GM12865 (cell line): ENCODE results near the gene TPCN2.

Source experiments
- DNase-seq: peaks from one replicate; pipeline ENCODE4 v3.0.0; 2010; ENCODE audit warnings: low read depth
- H3K4me3 ChIP-seq: 2 replicates; pipeline ENCODE4 v1.5.1; 2011; ENCODE audit warnings: mild to moderate bottlenecking, low read depth, low read length, control low read depth
- CTCF ChIP-seq: IDR thresholded peaks from 2 replicates; pipeline ENCODE4 v1.5.1; 2011; ENCODE audit warnings: low read length, control low read depth, low read depth, inconsistent platforms; ENCODE audit not compliant: insufficient read depth; ENCODE audit errors: missing control alignments

TPCN2 gene

DNA sequence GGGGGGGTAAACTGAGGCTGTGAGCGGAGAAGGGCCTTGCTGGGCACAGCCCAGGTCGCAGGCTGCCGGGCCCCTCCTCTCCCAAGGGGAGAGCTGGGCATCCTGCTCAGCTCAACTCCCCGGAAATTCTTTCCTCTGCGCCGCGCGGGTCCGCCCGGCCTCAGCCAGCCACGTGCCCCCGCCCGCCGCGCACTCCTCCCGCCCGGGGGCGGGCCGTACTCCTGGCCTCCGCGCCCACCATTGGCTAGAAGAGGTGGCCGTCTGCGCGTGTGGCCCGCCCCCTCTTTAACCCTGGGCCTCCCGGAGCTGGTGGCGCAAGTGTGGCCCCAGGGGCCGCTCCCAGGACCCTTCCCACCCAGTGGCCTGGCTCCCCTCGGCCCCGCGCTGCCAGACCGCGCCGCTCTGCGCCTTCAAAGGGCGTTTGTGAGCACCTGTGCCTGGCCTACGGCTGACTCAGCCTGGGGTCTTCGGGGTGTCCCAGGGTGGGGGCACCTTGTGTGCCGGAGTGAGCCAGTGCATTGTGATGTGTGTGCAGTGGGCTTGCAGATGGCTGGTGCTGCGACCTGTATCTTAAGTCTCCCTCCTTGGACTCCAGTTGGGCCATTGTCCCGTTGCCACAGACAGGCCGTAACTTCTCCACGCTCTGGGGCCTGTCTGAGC is 37.6 kb upstream of the TPCN2 start:
- DNase-seq: no peak
- H3K4me3 ChIP-seq: no peak overlapping the region
- no peak for TF ChIP-seq CTCF

GRCh38 chr11:69011624-69012091 is 37.1 kb upstream of the TPCN2 start:
- TF ChIP-seq CTCF: no peak
- no peak overlapping the region for H3K4me3 ChIP-seq

GRCh38 chr11:69012092-69013008 is 36.4 kb upstream of the TPCN2 start:
- TF ChIP-seq CTCF: no peak
- H3K4me3 ChIP-seq: no peak overlapping the region
- no peak for DNase-seq

More at GRCh38 chr11:69011624-69012091, 37.1 kb upstream of the TPCN2 start:
- DNase-seq: no peak

- TF ChIP-seq CTCF: no peak
- no peak for DNase-seq
- H3K4me3 ChIP-seq: no peak within 1 kb of the TSS
Observed at GRCh38 chr11:69013009-69013951, 35.5 kb upstream of the TPCN2 start, which contains the start of gene MRGPRF. MRGPRF (minus strand) TSS chr11:69013246; CDS start chr11:69009901, 3,345 bp downstream.

DNA sequence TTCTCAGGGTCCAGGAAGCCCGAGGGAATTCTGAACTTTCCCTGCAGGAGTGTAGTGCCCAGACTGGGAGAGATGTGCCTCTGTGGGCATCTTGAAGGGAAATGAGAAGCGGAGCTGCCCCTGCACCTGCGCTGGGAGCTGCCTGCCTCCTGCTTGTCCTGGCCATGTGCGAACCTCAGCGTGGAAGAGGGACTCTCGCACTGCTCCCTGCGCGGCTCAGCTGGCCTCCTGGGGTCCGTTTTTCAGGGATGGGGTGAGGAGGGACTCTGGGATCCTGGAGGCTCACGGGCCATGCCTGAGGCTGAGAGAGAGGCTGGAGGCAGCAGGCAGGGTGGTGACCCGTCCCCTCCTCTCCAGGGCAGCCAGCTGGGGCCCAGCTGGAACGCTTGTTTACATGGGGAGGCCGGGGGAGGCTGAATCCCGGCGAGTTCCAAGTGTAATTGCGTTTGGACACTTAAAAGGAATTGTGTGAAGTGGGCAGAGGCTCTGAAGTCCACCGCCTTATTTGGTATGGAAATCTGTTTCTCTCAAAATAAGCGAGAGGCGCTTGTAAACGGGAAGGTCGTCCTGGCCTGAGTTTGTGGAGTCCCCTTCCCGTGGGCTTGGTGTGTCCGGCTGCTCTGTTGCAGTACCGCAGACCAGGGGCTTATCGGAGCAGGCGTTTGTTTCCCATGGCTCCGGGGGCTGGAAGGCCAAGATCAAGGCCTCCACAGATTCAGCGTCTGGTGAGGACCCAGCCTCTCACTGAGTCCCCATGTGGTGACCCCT is 34.5 kb upstream of the TPCN2 start:
- TF ChIP-seq CTCF: no peak
- H3K4me3 ChIP-seq: no peak overlapping the region
- DNase-seq: no peak
